CD8-positive, alpha-beta memory T cell (primary cell): ENCODE data around the gene ME1. TPM values are rescaled to one million over a fixed set of nuclear protein-coding genes. Genes with fewer than 3 reads are reported as not detected.
A peak's percentile ranks its signal among the peaks of the same experiment; 100 is the strongest.
"Not testable (repeated sequence)": the region's sequence is repeated elsewhere in the genome, so short reads cannot be mapped to it uniquely, and the experiment has no call there.

Source experiments
- CTCF ChIA-PET: fragments of 350-600 bp; sonication (Branson Sonifier 250); formaldehyde crosslinking; loops from one replicate; lab custom pipeline; 2021; ENCODE audit warnings: antibody characterized with exemption; lab: Charles Lee
- POLR2A ChIA-PET: fragments of 350-600 bp; sonication (Branson Sonifier 250); formaldehyde crosslinking; loops from one replicate; lab custom pipeline; 2021; ENCODE audit warnings: antibody characterized with exemption; lab: Charles Lee
- DNase-seq, 5 donors: peaks; one replicate each; pipeline versions ENCODE4 v3.0.0 to v3.0.0-alpha.2; 2020 to 2022; ENCODE audit warnings: mixed read lengths in 1 of 5
- H3K27ac ChIP-seq: one replicate; pipeline ENCODE4 v1.7.0; 2013; ENCODE audit warnings: low read depth, mild to moderate bottlenecking, low read length, moderate library complexity
- H3K27me3 ChIP-seq: 2 replicates; pipeline ENCODE4 v1.7.0; 2013; ENCODE audit warnings: low read length, mild to moderate bottlenecking; ENCODE audit not compliant: insufficient read depth, poor library complexity, severe bottlenecking
- H3K36me3 ChIP-seq: 2 replicates; pipeline ENCODE4 v1.7.0; 2013; ENCODE audit warnings: mild to moderate bottlenecking, low read length, moderate library complexity; ENCODE audit not compliant: insufficient read depth
- H3K4me1 ChIP-seq: 2 replicates; pipeline ENCODE4 v1.7.0; 2013; ENCODE audit warnings: mild to moderate bottlenecking, low read length, moderate library complexity; ENCODE audit not compliant: insufficient read depth
- H3K4me3 ChIP-seq: 2 replicates; pipeline ENCODE4 v1.7.0; 2013; ENCODE audit warnings: mild to moderate bottlenecking, low read length
- H3K9me3 ChIP-seq: 2 replicates; pipeline ENCODE4 v1.7.0; 2013; ENCODE audit warnings: mild to moderate bottlenecking, low read length
- H3K27ac Mint-ChIP-seq, 8 donors: one replicate each; pipeline ENCODE4 v1.8.0; 2020 to 2021; ENCODE audit warnings: mixed read lengths in 8 of 8, mild to moderate bottlenecking in 6 of 8, inconsistent platforms in 3 of 8, moderate library complexity in 3 of 8
- H3K27me3 Mint-ChIP-seq, 2 donors: one replicate each; pipeline ENCODE4 v1.8.0; 2020 to 2021; ENCODE audit warnings: mixed read lengths in 2 of 2, mild to moderate bottlenecking in 1 of 2, moderate library complexity in 1 of 2
- H3K36me3 Mint-ChIP-seq, 3 donors: one replicate each; pipeline ENCODE4 v1.8.0; 2020 to 2021; ENCODE audit warnings: mixed read lengths in 3 of 3, inconsistent platforms in 1 of 3, mild to moderate bottlenecking in 1 of 3
- H3K4me1 Mint-ChIP-seq, 3 donors: one replicate each; pipeline ENCODE4 v1.8.0; 2020 to 2021; ENCODE audit warnings: mixed read lengths in 3 of 3, inconsistent platforms in 1 of 3, mild to moderate bottlenecking in 1 of 3
- H3K4me3 Mint-ChIP-seq, 7 donors: one replicate each; pipeline ENCODE4 v1.8.0; 2020 to 2021; ENCODE audit warnings: mixed read lengths in 7 of 7, mild to moderate bottlenecking in 6 of 7, moderate library complexity in 4 of 7, inconsistent platforms in 2 of 7
- H3K9me3 Mint-ChIP-seq, 5 donors: one replicate each; pipeline ENCODE4 v1.8.0; 2020 to 2022; ENCODE audit warnings: mixed read lengths in 5 of 5, mild to moderate bottlenecking in 3 of 5, moderate library complexity in 2 of 5, inconsistent platforms in 1 of 5
- polyA plus RNA-seq: library from polyadenylated mRNA; unstranded; fragments of 300-500 nt; fragmentation: Illumina TruSeq; gene quantifications from one replicate; pipeline ENCODE4 v1.2.3, GENCODE V29; 2021
- total RNA-seq, 2 experiments: library from RNA; stranded (reverse); gene quantifications; one replicate each; pipeline ENCODE4 v1.2.3, GENCODE V29; 2021

The ME1 gene
- total and polyA plus RNA-seq, 3 experiments from 2014 or later, result 0.42 to 4.9 (median 0.50) TPM

GRCh38 chr6:83308833-83309232 lies 122.0 kb downstream of the ME1 start:
- ChIA-PET CTCF (no interaction called here), POLR2A (no interaction called here)
- H3K9me3 Mint-ChIP-seq, result peaks cover 0 to 3% (median 0%) of the 10 kb centered on the region in 5 donors
- Histone ChIP-seq H3K4me1 (no peaks in the 10 kb centered on the region), H3K9me3 (no peaks in the 10 kb centered on the region), H3K36me3 (no peaks in the 10 kb centered on the region), H3K27ac (no peak overlapping the region), H3K4me3 (no peak overlapping the region), H3K27me3 (no peaks in the 10 kb centered on the region)
- H3K4me1 Mint-ChIP-seq, result peaks cover 0 to 31% (median 28%) of the 10 kb centered on the region in 3 donors
- peak in 2 of 5 donors; percentile 14 to 51 for DNase-seq
- H3K36me3 Mint-ChIP-seq, result peaks cover 0 to 16% (median 0%) of the 10 kb centered on the region in 3 donors
- H3K4me3 Mint-ChIP-seq, result peak overlapping the region in 6 of 7 donors; percentile 14 to 76 (median 50)
- peak overlapping the region in 7 of 8 donors; percentile 85 to 98 (median 92) for H3K27ac Mint-ChIP-seq
- H3K27me3 Mint-ChIP-seq, result peaks cover 0 to 2% of the 10 kb centered on the region in 2 donors

GRCh38 chr6:83307849-83308248 lies 123.0 kb downstream of the ME1 start:
- POLR2A ChIA-PET, result no interaction called here
- Histone ChIP-seq H3K27me3 (no peaks in the 10 kb centered on the region), H3K4me3 (no peak overlapping the region), H3K9me3 (no peaks in the 10 kb centered on the region), H3K4me1 (no peaks in the 10 kb centered on the region), H3K36me3 (no peaks in the 10 kb centered on the region), H3K27ac (no peak overlapping the region)
- Mint-ChIP-seq H3K36me3 (peaks cover 0 to 16% (median 0%) of the 10 kb centered on the region in 3 donors), H3K27me3 (peaks cover 0 to 2% of the 10 kb centered on the region in 2 donors), H3K4me3 (peak overlapping the region in 1 of 7 donors; percentile 58), H3K9me3 (peaks cover 0 to 3% (median 0%) of the 10 kb centered on the region in 5 donors), H3K4me1 (peaks cover 0 to 27% (median 26%) of the 10 kb centered on the region in 3 donors), H3K27ac (peak overlapping the region in 4 of 8 donors; percentile 5 to 92 (median 76))
- no peak for DNase-seq
- CTCF ChIA-PET, result no interaction called here

- POLR2A ChIA-PET, result no interaction called here
Measured at GRCh38 chr6:83303426-83303825, 127.4 kb downstream of the ME1 start.

GRCh38 chr6:83294676-83295075 lies 136.2 kb downstream of the ME1 start:
- H3K9me3 Mint-ChIP-seq, result peaks cover 0 to 11% (median 6%) of the 10 kb centered on the region in 5 donors
- CTCF ChIA-PET, result no interaction called here
- H3K27ac Mint-ChIP-seq, result peak overlapping the region in 2 of 8 donors; percentile 30 to 71
- Histone ChIP-seq H3K4me1 (no peaks in the 10 kb centered on the region), H3K27ac (no peak overlapping the region), H3K9me3 (no peaks in the 10 kb centered on the region), H3K27me3 (no peaks in the 10 kb centered on the region), H3K36me3 (no peaks in the 10 kb centered on the region), H3K4me3 (no peak overlapping the region)
- DNase-seq, result no peak
- H3K36me3 Mint-ChIP-seq, result peaks cover 0 to 40% (median 0%) of the 10 kb centered on the region in 3 donors
- peak overlapping the region in 2 of 7 donors; percentile 49 to 59 for H3K4me3 Mint-ChIP-seq
- H3K27me3 Mint-ChIP-seq, result peaks cover 6 to 10% of the 10 kb centered on the region in 2 donors
- POLR2A ChIA-PET, result no interaction called here
- peaks cover 0 to 22% (median 5%) of the 10 kb centered on the region in 3 donors for H3K4me1 Mint-ChIP-seq

More at GRCh38 chr6:83303426-83303825, 127.4 kb downstream of the ME1 start:
- DNase-seq, result no peak
- Histone ChIP-seq H3K4me1 (no peaks in the 10 kb centered on the region), H3K4me3 (no peak overlapping the region), H3K36me3 (no peaks in the 10 kb centered on the region), H3K27ac (no peak overlapping the region), H3K27me3 (no peaks in the 10 kb centered on the region), H3K9me3 (no peaks in the 10 kb centered on the region)
- H3K4me1 Mint-ChIP-seq, result peaks cover 0 to 8% (median 6%) of the 10 kb centered on the region in 3 donors
- no peak overlapping the region for H3K4me3 Mint-ChIP-seq
- H3K36me3 Mint-ChIP-seq, result peaks cover 0 to 22% (median 0%) of the 10 kb centered on the region in 3 donors
- peaks cover 0 to 9% (median 4%) of the 10 kb centered on the region in 5 donors for H3K9me3 Mint-ChIP-seq
- H3K27me3 Mint-ChIP-seq, result peaks cover 3 to 13% of the 10 kb centered on the region in 2 donors
- no peak overlapping the region for H3K27ac Mint-ChIP-seq
- CTCF ChIA-PET, result no interaction called here

GRCh38 chr6:83292900-83293843 lies 137.7 kb downstream of the ME1 start:
- Histone ChIP-seq H3K36me3 (no peaks in the 10 kb centered on the region), H3K4me1 (no peaks in the 10 kb centered on the region), H3K9me3 (no peaks in the 10 kb centered on the region), H3K27me3 (no peaks in the 10 kb centered on the region), H3K4me3 (no peak overlapping the region), H3K27ac (no peak overlapping the region)
- no peak for DNase-seq
- peaks cover 0 to 27% (median 0%) of the 10 kb centered on the region in 3 donors for H3K36me3 Mint-ChIP-seq
- ChIA-PET POLR2A (no interaction called here), CTCF (no interaction called here)
- H3K4me1 Mint-ChIP-seq, result peaks cover 0 to 22% (median 5%) of the 10 kb centered on the region in 3 donors
- peak overlapping the region in 6 of 7 donors; percentile 51 to 74 (median 69) for H3K4me3 Mint-ChIP-seq
- peak overlapping the region in 6 of 8 donors; percentile 3 to 81 (median 76) for H3K27ac Mint-ChIP-seq
- H3K27me3 Mint-ChIP-seq, result peaks cover 6 to 10% of the 10 kb centered on the region in 2 donors
- peaks cover 0 to 12% (median 4%) of the 10 kb centered on the region in 5 donors for H3K9me3 Mint-ChIP-seq

GRCh38 chr6:83287298-83287697 lies 143.6 kb downstream of the ME1 start:
- POLR2A ChIA-PET, CTCF ChIA-PET, H3K27me3 ChIP-seq: not testable (repeated sequence)

GRCh38 chr6:83285917-83286316 lies 144.9 kb downstream of the ME1 start:
- Mint-ChIP-seq H3K4me1 (peaks cover 0 to 4% (median 3%) of the 10 kb centered on the region in 3 donors), H3K9me3 (peaks cover 0 to 13% (median 5%) of the 10 kb centered on the region in 5 donors), H3K27me3 (peaks cover 0 to 2% of the 10 kb centered on the region in 2 donors), H3K36me3 (peaks cover 0 to 12% (median 0%) of the 10 kb centered on the region in 3 donors), H3K4me3 (no peak overlapping the region), H3K27ac (no peak overlapping the region)
- DNase-seq, result no peak
- no peaks in the 10 kb centered on the region for H3K4me1 ChIP-seq
- ChIA-PET CTCF (no interaction called here), POLR2A (no interaction called here)
- H3K9me3 ChIP-seq, result no peaks in the 10 kb centered on the region
- H3K36me3 ChIP-seq, result no peaks in the 10 kb centered on the region
- H3K27ac ChIP-seq, result no peak overlapping the region
- no peak overlapping the region for H3K4me3 ChIP-seq
- no peaks in the 10 kb centered on the region for H3K27me3 ChIP-seq

More at GRCh38 chr6:83287298-83287697, 143.6 kb downstream of the ME1 start:
- not testable (repeated sequence) for H3K27me3 Mint-ChIP-seq, H3K27ac ChIP-seq, DNase-seq, H3K9me3 ChIP-seq, H3K4me3 ChIP-seq, H3K36me3 ChIP-seq, H3K4me1 Mint-ChIP-seq, H3K27ac Mint-ChIP-seq, H3K4me3 Mint-ChIP-seq, H3K9me3 Mint-ChIP-seq, H3K4me1 ChIP-seq
- peaks cover 0 to 11% (median 0%) of the 10 kb centered on the region in 3 donors for H3K36me3 Mint-ChIP-seq

DNA sequence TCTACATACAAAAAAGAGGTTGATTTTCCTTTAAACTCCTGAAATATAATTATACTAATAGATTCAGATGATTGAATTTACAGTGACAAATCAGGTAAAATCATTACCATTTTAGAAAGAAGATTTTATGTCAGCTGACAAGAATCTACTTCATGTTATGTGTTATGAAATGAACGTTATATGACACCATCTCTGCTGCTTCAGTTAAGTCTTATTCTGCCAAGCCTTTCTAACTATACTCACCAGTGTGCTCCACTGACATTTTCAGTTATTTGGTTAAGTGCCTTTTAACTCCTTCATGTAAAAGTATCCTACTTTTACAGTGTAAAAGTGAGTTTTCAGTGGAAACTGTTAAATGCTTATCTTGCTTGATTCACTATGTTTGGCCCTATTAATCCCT lies 157.3 kb downstream of the ME1 start:
- H3K36me3 Mint-ChIP-seq, result no peaks in the 10 kb centered on the region
- Histone ChIP-seq H3K27me3 (no peaks in the 10 kb centered on the region), H3K4me3 (no peak overlapping the region), H3K27ac (no peak overlapping the region), H3K4me1 (no peaks in the 10 kb centered on the region), H3K9me3 (no peaks in the 10 kb centered on the region), H3K36me3 (no peaks in the 10 kb centered on the region)
- ChIA-PET POLR2A (no interaction called here), CTCF (no interaction called here)
- peaks cover 0 to 16% of the 10 kb centered on the region in 2 donors for H3K27me3 Mint-ChIP-seq
- no peak for DNase-seq
- H3K9me3 Mint-ChIP-seq, result no peaks in the 10 kb centered on the region
- no peak overlapping the region for H3K4me3 Mint-ChIP-seq
- no peak overlapping the region for H3K27ac Mint-ChIP-seq
- H3K4me1 Mint-ChIP-seq, result no peaks in the 10 kb centered on the region
